Calu3 (cell line): ENCODE measurements around the gene CNTN1. TPM values are rescaled to one million over a fixed set of nuclear protein-coding genes. Genes with fewer than 3 reads are reported as not detected.

Source experiments
- BruUV-seq: library from RNA; stranded (reverse); fragments of 400-500 nt; replicated peaks from 2 replicates; lab custom pipeline; 2021; lab: Mats Ljungman, UMichigan
- CTCF ChIA-PET: fragments of 300-600 bp; sonication (Branson Sonifier 250); formaldehyde crosslinking; loops from one replicate; lab custom pipeline; 2022; ENCODE audit warnings: antibody characterized with exemption; lab: Charles Lee
- DNase-seq: peaks from one replicate; pipeline ENCODE4 v3.0.0; 2022
- H3K27ac Mint-ChIP-seq: one replicate; pipeline ENCODE4 v1.8.0; 2022; ENCODE audit warnings: mixed read lengths; ENCODE audit not compliant: unreplicated experiment
- H3K27me3 Mint-ChIP-seq: one replicate; pipeline ENCODE4 v1.8.0; 2022; ENCODE audit warnings: mixed read lengths; ENCODE audit not compliant: unreplicated experiment
- H3K36me3 Mint-ChIP-seq: one replicate; pipeline ENCODE4 v1.8.0; 2022; ENCODE audit warnings: mild to moderate bottlenecking, moderate library complexity, mixed read lengths; ENCODE audit not compliant: insufficient read depth, unreplicated experiment
- H3K4me1 Mint-ChIP-seq: one replicate; pipeline ENCODE4 v1.8.0; 2022; ENCODE audit warnings: mild to moderate bottlenecking, low read depth, mixed read lengths; ENCODE audit not compliant: unreplicated experiment
- H3K4me3 Mint-ChIP-seq: one replicate; pipeline ENCODE4 v1.8.0; 2022; ENCODE audit warnings: mild to moderate bottlenecking, low read depth, moderate library complexity, mixed read lengths; ENCODE audit not compliant: unreplicated experiment
- H3K9me3 Mint-ChIP-seq: one replicate; pipeline ENCODE4 v1.8.0; 2022; ENCODE audit warnings: low read depth, mixed read lengths; ENCODE audit not compliant: unreplicated experiment
- intact Hi-C: fragments of 100-400 bp; cut with micrococcal nuclease; formaldehyde crosslinking; loops from one replicate; pipeline ENCODE4 v1.10.0; 2022; ENCODE audit not compliant: unreplicated experiment
- total RNA-seq: library from RNA; stranded (reverse); gene quantifications from 2 replicates; pipeline ENCODE4 v1.2.3, GENCODE V29; 2022
- TF ChIP-seq, protein P1 (sequence below): fragments of 200-600 bp; IDR thresholded peaks from one replicate; pipeline ENCODE4 v1.8.0; 2022; ENCODE audit warnings: antibody characterized with exemption; ENCODE audit not compliant: unreplicated experiment

Gene CNTN1
- total RNA-seq, 1 experiment from 2014 or later = not detected

DNA sequence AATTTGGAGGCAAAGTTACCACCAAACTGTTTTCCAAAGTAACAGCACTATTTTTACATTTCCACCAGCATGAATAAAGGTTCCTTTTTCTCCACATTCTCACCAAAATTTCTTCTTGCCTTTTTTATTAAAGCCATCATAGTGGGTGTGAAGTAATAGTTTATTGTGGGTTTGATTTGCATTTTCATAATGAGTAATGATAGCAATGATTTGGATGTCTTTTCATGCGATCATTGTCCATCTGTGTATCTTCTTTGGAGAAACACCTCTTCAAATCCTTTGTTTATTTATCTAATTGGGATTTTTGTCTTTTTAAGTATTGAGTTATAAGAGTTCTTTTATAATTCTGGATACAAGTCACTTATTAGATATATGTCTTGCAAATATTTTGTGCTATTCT lies 172.7 kb downstream of the CNTN1 start:
- TF ChIP-seq, protein P1, sequence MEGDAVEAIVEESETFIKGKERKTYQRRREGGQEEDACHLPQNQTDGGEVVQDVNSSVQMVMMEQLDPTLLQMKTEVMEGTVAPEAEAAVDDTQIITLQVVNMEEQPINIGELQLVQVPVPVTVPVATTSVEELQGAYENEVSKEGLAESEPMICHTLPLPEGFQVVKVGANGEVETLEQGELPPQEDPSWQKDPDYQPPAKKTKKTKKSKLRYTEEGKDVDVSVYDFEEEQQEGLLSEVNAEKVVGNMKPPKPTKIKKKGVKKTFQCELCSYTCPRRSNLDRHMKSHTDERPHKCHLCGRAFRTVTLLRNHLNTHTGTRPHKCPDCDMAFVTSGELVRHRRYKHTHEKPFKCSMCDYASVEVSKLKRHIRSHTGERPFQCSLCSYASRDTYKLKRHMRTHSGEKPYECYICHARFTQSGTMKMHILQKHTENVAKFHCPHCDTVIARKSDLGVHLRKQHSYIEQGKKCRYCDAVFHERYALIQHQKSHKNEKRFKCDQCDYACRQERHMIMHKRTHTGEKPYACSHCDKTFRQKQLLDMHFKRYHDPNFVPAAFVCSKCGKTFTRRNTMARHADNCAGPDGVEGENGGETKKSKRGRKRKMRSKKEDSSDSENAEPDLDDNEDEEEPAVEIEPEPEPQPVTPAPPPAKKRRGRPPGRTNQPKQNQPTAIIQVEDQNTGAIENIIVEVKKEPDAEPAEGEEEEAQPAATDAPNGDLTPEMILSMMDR = no peak
- Mint-ChIP-seq H3K27me3 (no peaks in the 10 kb centered on the region), H3K4me1 (no peaks in the 10 kb centered on the region), H3K4me3 (no peak overlapping the region), H3K36me3 (no peaks in the 10 kb centered on the region), H3K9me3 (no peaks in the 10 kb centered on the region), H3K27ac (no peak overlapping the region)
- intact Hi-C loops = no loop called here
- no TSS peak for BruUV-seq
- CTCF ChIA-PET = no interaction called here
- DNase-seq = no peak

DNA sequence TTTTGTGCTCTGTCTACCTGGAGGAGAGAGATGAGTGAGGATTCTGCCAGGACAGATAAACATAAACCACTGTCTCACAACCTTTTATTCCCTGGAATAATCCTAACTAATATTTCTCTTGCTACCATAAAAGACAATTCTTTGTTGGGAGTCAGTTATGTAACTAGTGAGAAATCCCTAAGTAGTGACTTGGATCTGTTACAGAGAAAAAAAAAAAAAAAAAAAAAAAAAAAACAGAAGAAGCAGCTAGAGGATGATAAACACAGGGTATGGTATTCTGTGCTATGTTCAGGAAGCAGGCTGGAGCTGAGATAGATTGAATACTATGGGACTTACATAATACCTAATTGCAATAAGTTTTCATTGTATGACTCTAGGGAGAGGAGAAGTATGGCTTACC lies 178.7 kb downstream of the CNTN1 start:
- BruUV-seq = no TSS peak
- CTCF ChIA-PET = no interaction called here
- DNase-seq = no peak
- no peaks in the 10 kb centered on the region for H3K4me1 Mint-ChIP-seq
- no peak overlapping the region for H3K4me3 Mint-ChIP-seq
- H3K9me3 Mint-ChIP-seq = no peaks in the 10 kb centered on the region
- H3K27ac Mint-ChIP-seq = no peak overlapping the region
- H3K27me3 Mint-ChIP-seq = no peaks in the 10 kb centered on the region
- intact Hi-C loops = no loop called here
- no peaks in the 10 kb centered on the region for H3K36me3 Mint-ChIP-seq
- TF ChIP-seq, protein P1 = no peak

DNA sequence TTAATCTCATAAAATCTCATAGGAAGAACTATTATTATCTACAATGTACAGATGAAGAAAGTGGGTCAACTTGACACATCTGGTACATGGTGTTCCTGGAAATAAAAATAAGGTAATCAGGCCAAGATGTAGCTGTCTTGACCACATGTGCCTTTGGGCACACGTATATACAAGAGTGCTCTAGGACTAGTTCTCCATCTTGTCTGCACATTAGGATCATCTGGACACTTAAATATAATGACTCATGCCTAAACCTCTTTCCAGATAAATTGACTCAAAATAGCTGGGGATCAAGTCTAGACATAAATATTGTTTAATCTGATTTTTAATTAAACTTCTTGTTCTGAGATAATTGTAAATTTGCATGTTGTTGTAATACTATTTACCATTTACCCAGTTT lies 182.6 kb downstream of the CNTN1 start:
- no peak overlapping the region for H3K27ac Mint-ChIP-seq
- H3K4me3 Mint-ChIP-seq = no peak overlapping the region

DNA sequence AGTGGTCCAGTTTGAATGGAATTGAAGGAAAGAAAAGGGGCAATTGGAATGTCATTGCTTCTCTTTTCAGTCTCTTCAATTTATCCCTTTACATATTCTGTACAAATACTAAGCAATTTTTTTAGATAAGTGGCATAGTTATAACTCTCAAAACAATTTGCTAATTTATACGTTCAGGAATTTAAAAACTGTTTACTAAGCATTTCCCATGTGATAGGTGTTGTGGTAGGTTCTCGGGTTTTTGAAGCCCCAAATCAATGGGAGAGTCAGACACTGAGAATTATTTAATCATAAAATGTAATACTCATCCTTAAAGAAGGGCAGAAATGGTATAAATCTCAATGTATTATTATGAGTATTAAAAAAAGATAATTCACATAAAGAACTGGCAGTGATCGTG lies 197.1 kb downstream of the CNTN1 start:
- no peaks in the 10 kb centered on the region for H3K4me1 Mint-ChIP-seq
- intact Hi-C loops = no loop called here
- H3K4me3 Mint-ChIP-seq = no peak overlapping the region
- H3K27ac Mint-ChIP-seq = no peak overlapping the region
- TF ChIP-seq, protein P1 = no peak
- no peaks in the 10 kb centered on the region for H3K9me3 Mint-ChIP-seq
- CTCF ChIA-PET = no interaction called here
- DNase-seq = no peak
- H3K36me3 Mint-ChIP-seq = no peaks in the 10 kb centered on the region
- no TSS peak for BruUV-seq
- no peaks in the 10 kb centered on the region for H3K27me3 Mint-ChIP-seq

More for the DNA sequence above, 182.6 kb downstream of the CNTN1 start:
- BruUV-seq = no TSS peak
- H3K27me3 Mint-ChIP-seq = no peaks in the 10 kb centered on the region
- DNase-seq = no peak
- H3K36me3 Mint-ChIP-seq = no peaks in the 10 kb centered on the region
- H3K4me1 Mint-ChIP-seq = no peaks in the 10 kb centered on the region
- intact Hi-C loops = no loop called here
- CTCF ChIA-PET = no interaction called here
- no peaks in the 10 kb centered on the region for H3K9me3 Mint-ChIP-seq
- TF ChIP-seq, protein P1 = no peak
